Testis (tissue), 3 donors: ENCODE results near the gene TSC22D1. TPM values are rescaled to one million over a fixed set of nuclear protein-coding genes. Genes with fewer than 3 reads are reported as not detected.

Source experiments
- DNase-seq: peaks from one replicate; pipeline ENCODE4 v3.0.0-alpha.2; 2019
- H3K27ac ChIP-seq, 2 donors: fragments of 200-600 bp; sonication (generic); one replicate each; pipeline ENCODE4 v1.5.1; 2019
- H3K27me3 ChIP-seq: fragments of 200-600 bp; sonication (generic); one replicate; pipeline ENCODE4 v1.5.1; 2019
- H3K36me3 ChIP-seq: fragments of 200-600 bp; sonication (generic); one replicate; pipeline ENCODE4 v1.5.1; 2017; ENCODE audit warnings: low read depth; ENCODE audit errors: missing control alignments
- H3K4me1 ChIP-seq: fragments of 200-600 bp; sonication (generic); one replicate; pipeline ENCODE4 v1.5.1; 2019
- H3K4me3 ChIP-seq, 2 donors: fragments of 200-600 bp; sonication (generic); one replicate each; pipeline ENCODE4 v1.5.1; 2017 to 2019
- H3K9me3 ChIP-seq: fragments of 200-600 bp; sonication (generic); one replicate; pipeline ENCODE4 v1.5.1; 2017
- POLR2A ChIP-seq: fragments of 450-650 bp; IDR thresholded peaks from one replicate; pipeline ENCODE4 v1.6.1; 2017; ENCODE audit warnings: antibody characterized with exemption, mild to moderate bottlenecking, moderate library complexity
- WGBS, 2 donors: methylation state at CpG; one replicate each; pipeline ENCODE4 v1.1.5; 2018; 5-methylcytosine and 5-hydroxymethylcytosine counted together
- intact Hi-C: fragments of 100-400 bp; cut with DNase I; formaldehyde crosslinking; loops from one replicate; pipeline ENCODE4 v1.15.1; 2023; ENCODE audit warnings: low total_unique reads
- polyA plus RNA-seq: library from polyadenylated mRNA; stranded (reverse); fragments of 350-450 nt; fragmentation: Illumina TruSeq; extraction: RNeasy Lipid Tissue Mini Kit (QIAGEN cat#74804); gene quantifications from one replicate; pipeline ENCODE4 v1.2.3, GENCODE V29; 2014; ENCODE audit warnings: low read depth, low replicate concordance; ENCODE audit not compliant: insufficient read depth
- total RNA-seq, 2 donors: library from RNA; depleted of rRNA; stranded (reverse); fragments of >200 nt; gene quantifications; one replicate each; pipeline ENCODE4 v1.2.3, GENCODE V29; 2016
- TF ChIP-seq, protein P1 (sequence below), 3 experiments: fragments of 450-650 bp in 2 of 3; fragments of 200-600 bp in 1 of 3; sonication (generic) in 1 of 3; IDR thresholded peaks; one replicate each; pipeline ENCODE4 v1.5.1; 2016 to 2019; ENCODE audit warnings: antibody characterized with exemption in 3 of 3, mild to moderate bottlenecking in 2 of 3, moderate library complexity in 1 of 3

Gene TSC22D1
- total and polyA plus RNA-seq, 3 donors from 2014 or later: 189 to 227 (median 193) TPM

DNA sequence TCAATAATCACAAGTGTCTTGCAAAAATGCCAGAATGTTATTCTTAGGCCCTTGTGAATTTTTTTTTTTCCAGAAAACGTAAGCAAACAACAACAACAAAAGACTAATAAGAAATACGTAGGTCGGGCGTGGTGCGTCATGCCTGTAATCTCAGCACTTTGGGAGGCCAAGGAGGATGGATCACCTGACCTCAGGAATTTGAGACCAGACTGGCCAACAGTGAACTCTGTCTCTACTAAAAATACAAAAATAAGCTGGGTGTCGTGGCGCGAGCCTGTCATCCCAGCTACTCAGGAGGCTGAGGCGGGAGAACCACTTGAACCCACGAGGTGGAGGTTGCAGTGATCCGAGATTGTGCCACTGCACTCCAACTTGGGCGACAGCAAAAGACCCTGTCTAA, 20.9 kb downstream of the TSC22D1 start:
- no peaks in the 10 kb centered on the region for H3K4me1 ChIP-seq
- DNase-seq: no peak
- intact Hi-C loops: no loop called here
- WGBS, 2 donors: 94 to 96% methylated on average over 12 of the region's 12 CpGs
- no peaks in the 10 kb centered on the region for H3K27me3 ChIP-seq
- no peak overlapping the region for H3K27ac ChIP-seq
- H3K9me3 ChIP-seq: no peaks in the 10 kb centered on the region
- no peaks in the 10 kb centered on the region for H3K36me3 ChIP-seq
- TF ChIP-seq, protein P1, sequence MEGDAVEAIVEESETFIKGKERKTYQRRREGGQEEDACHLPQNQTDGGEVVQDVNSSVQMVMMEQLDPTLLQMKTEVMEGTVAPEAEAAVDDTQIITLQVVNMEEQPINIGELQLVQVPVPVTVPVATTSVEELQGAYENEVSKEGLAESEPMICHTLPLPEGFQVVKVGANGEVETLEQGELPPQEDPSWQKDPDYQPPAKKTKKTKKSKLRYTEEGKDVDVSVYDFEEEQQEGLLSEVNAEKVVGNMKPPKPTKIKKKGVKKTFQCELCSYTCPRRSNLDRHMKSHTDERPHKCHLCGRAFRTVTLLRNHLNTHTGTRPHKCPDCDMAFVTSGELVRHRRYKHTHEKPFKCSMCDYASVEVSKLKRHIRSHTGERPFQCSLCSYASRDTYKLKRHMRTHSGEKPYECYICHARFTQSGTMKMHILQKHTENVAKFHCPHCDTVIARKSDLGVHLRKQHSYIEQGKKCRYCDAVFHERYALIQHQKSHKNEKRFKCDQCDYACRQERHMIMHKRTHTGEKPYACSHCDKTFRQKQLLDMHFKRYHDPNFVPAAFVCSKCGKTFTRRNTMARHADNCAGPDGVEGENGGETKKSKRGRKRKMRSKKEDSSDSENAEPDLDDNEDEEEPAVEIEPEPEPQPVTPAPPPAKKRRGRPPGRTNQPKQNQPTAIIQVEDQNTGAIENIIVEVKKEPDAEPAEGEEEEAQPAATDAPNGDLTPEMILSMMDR (IDR thresholded peaks at IDR 0.05): no peak
- TF ChIP-seq POLR2A: no peak
- no peak overlapping the region for H3K4me3 ChIP-seq

DNA sequence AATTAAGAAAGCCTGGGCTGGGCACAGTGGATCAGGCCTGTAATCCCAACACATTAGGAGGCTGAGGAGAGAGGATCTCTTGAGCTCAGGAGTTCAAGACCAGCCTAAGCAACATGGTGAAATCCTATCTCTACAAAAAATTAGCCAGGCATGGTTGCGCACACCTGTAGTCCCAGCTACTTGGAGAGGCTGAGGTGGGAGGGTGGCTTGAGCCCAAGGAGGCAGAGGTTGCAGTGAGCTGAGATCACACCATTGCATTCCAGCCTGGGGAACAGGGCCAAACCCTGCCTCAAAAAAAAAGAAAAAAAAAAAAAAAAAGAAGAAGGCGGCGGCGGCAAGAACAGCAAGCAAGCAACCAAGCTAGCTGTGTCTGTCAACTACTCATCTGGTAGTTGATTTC, 26.7 kb downstream of the TSC22D1 start:
- 95% methylated on average over 4 of the region's 4 CpGs for WGBS, 2 donors
- Histone ChIP-seq H3K4me1 (no peaks in the 10 kb centered on the region), H3K9me3 (no peaks in the 10 kb centered on the region), H3K4me3 (no peak overlapping the region), H3K27ac (no peak overlapping the region), H3K36me3 (no peaks in the 10 kb centered on the region), H3K27me3 (no peaks in the 10 kb centered on the region)
- TF ChIP-seq, protein P1 (IDR thresholded peaks at IDR 0.05): no peak
- TF ChIP-seq POLR2A: no peak
- intact Hi-C loops: no loop called here
- DNase-seq: no peak

DNA sequence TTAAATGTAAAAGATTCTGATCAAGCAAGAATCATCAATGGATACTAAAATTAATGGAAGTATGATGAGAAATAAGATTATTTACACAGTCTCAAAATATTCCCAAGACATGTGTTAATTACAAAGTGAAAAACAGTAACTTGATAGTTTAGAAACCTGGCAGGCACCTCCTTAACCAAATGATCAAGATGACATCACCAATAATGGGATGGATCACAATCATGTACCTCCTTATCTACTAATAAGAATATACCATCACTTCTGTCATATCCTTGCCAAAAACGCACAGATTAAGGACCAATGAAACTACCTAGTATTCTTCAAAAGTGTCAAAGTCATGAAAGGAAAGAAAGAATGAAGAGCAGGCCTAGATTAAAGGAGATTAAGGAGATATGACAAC, 30.0 kb downstream of the TSC22D1 start:
- WGBS, 2 donors: 91 to 95% methylated on average over 1 of the region's 1 CpG
- TF ChIP-seq, protein P1 (IDR thresholded peaks at IDR 0.05): no peak
- no peak for TF ChIP-seq POLR2A

DNA sequence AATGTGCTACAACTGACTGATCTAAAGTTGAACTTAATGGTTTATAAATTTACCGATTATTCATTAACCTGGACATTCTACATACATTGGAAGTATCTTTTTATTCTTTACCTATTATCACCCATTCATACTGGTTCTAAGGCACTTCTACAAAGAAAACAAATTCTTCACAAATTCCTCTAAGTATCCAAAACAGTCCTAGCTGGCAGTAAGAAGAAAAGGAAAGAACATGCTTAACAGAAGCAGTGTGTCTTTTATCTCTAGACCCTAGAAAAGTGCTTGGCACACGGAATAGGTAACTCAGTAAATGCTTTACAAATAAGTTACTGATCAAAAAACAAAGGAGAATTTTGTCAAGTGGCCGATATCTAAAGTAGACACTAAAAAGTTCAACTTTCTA, 32.8 kb downstream of the TSC22D1 start:
- no peaks in the 10 kb centered on the region for H3K4me1 ChIP-seq
- intact Hi-C loops: no loop called here
- TF ChIP-seq, protein P1 (IDR thresholded peaks at IDR 0.05): no peak
- TF ChIP-seq POLR2A: no peak
- no peaks in the 10 kb centered on the region for H3K27me3 ChIP-seq
- no peak for DNase-seq
- H3K9me3 ChIP-seq: no peaks in the 10 kb centered on the region
- WGBS, 2 donors: 87 to 93% methylated on average over 3 of the region's 3 CpGs
- no peak overlapping the region for H3K27ac ChIP-seq
- H3K36me3 ChIP-seq: no peaks in the 10 kb centered on the region
- no peak overlapping the region for H3K4me3 ChIP-seq

More for the DNA sequence above, 30.0 kb downstream of the TSC22D1 start:
- H3K4me1 ChIP-seq: no peaks in the 10 kb centered on the region
- H3K36me3 ChIP-seq: no peaks in the 10 kb centered on the region
- DNase-seq: no peak
- no peaks in the 10 kb centered on the region for H3K27me3 ChIP-seq
- intact Hi-C loops: no loop called here
- no peaks in the 10 kb centered on the region for H3K9me3 ChIP-seq
- H3K27ac ChIP-seq: no peak overlapping the region
- H3K4me3 ChIP-seq: no peak overlapping the region

DNA sequence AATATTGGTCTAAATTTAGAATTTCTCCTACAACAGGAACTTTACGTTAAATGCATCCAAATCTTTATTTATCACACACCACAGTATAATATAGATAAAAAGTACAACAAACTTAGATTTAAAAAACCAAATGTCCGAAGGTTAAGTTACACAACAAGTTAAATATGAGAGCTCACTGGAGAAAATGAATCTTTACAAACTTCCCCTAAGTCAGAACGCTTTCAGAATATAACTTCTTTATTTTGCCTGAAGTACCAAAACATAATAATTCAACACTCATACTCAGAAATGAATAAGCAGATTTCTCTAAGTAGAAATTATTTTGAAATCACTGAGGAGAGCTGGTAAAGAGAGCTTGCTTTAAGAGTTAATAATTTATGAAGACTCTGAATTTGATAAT, 33.8 kb downstream of the TSC22D1 start:
- no peak for TF ChIP-seq POLR2A
- TF ChIP-seq, protein P1 (IDR thresholded peaks at IDR 0.05): no peak
- DNase-seq: no peak
- intact Hi-C loops: no loop called here
- WGBS, 2 donors: 88 to 90% methylated on average over 3 of the region's 3 CpGs
- H3K27ac ChIP-seq: no peak overlapping the region
- no peaks in the 10 kb centered on the region for H3K27me3 ChIP-seq
- H3K36me3 ChIP-seq: no peaks in the 10 kb centered on the region
- H3K4me3 ChIP-seq: no peak overlapping the region
- H3K9me3 ChIP-seq: no peaks in the 10 kb centered on the region
- no peaks in the 10 kb centered on the region for H3K4me1 ChIP-seq
